Trophoblast cell (in vitro differentiated cells and primary cell): ENCODE data around the gene ABCG4.
"Not testable (repeated sequence)": the region's sequence is repeated elsewhere in the genome, so short reads cannot be mapped to it uniquely, and the experiment has no call there.

Experiments used
- DNase-seq, 2 donors: peaks; one replicate each; pipeline ENCODE4 v3.0.0-alpha.2; 2016
- H2AFZ ChIP-seq: 2 replicates; pipeline ENCODE4 v1.6.1; 2013; ENCODE audit warnings: low read length, moderate library complexity, mild to moderate bottlenecking; ENCODE audit not compliant: insufficient read depth, poor library complexity
- H2AK5ac ChIP-seq: 2 replicates; pipeline ENCODE4 v1.6.1; 2013; ENCODE audit warnings: mild to moderate bottlenecking, low read length
- H2BK120ac ChIP-seq: 2 replicates; pipeline ENCODE4 v1.6.1; 2013; ENCODE audit warnings: low read length, mild to moderate bottlenecking, moderate library complexity; ENCODE audit not compliant: insufficient read depth, poor library complexity
- H2BK12ac ChIP-seq: 2 replicates; pipeline ENCODE4 v1.6.1; 2013; ENCODE audit warnings: mild to moderate bottlenecking, low read length, moderate library complexity
- H2BK5ac ChIP-seq: 2 replicates; pipeline ENCODE4 v1.6.1; 2013; ENCODE audit warnings: low read length, low read depth, moderate library complexity, mild to moderate bottlenecking; ENCODE audit not compliant: poor library complexity
- H3K14ac ChIP-seq: 2 replicates; pipeline ENCODE4 v1.6.1; 2013; ENCODE audit warnings: mild to moderate bottlenecking, low read length
- H3K18ac ChIP-seq: 2 replicates; pipeline ENCODE4 v1.6.1; 2013; ENCODE audit warnings: mild to moderate bottlenecking, low read length
- H3K23ac ChIP-seq: 2 replicates; pipeline ENCODE4 v1.6.1; 2013; ENCODE audit warnings: low read length
- H3K27ac ChIP-seq: 2 replicates; pipeline ENCODE4 v1.5.1; 2013; ENCODE audit warnings: low read depth, mild to moderate bottlenecking, inconsistent platforms, low read length, moderate library complexity
- H3K27me3 ChIP-seq: 2 replicates; pipeline ENCODE4 v1.6.1; 2013; ENCODE audit warnings: inconsistent platforms, mild to moderate bottlenecking, low read length, moderate library complexity; ENCODE audit not compliant: insufficient read depth
- H3K36me3 ChIP-seq, 2 experiments: 1 replicate in 1 of 2; 2 replicates in 1 of 2; pipeline ENCODE4 v1.6.1; 2013; ENCODE audit warnings: low read length in 2 of 2, mild to moderate bottlenecking in 2 of 2, moderate library complexity in 1 of 2; ENCODE audit not compliant: insufficient read depth in 2 of 2, control insufficient read depth in 1 of 2
- H3K4ac ChIP-seq: 2 replicates; pipeline ENCODE4 v1.6.1; 2013; ENCODE audit warnings: low read depth, mild to moderate bottlenecking, low read length, moderate library complexity
- H3K4me1 ChIP-seq, 2 experiments: 1 replicate in 1 of 2; 2 replicates in 1 of 2; pipeline ENCODE4 v1.6.1; 2013; ENCODE audit warnings: low read length in 2 of 2, mild to moderate bottlenecking in 2 of 2, moderate library complexity in 1 of 2; ENCODE audit not compliant: insufficient read depth in 2 of 2, control insufficient read depth in 1 of 2
- H3K4me2 ChIP-seq: 2 replicates; pipeline ENCODE4 v1.6.1; 2013; ENCODE audit warnings: inconsistent platforms, mild to moderate bottlenecking, low read length, moderate library complexity
- H3K4me3 ChIP-seq: 2 replicates; pipeline ENCODE4 v1.5.1; 2013; ENCODE audit warnings: mild to moderate bottlenecking, low read depth, low read length, inconsistent platforms
- H3K79me1 ChIP-seq: one replicate; pipeline ENCODE4 v1.6.1; 2013; ENCODE audit warnings: low read length
- H3K79me2 ChIP-seq: 2 replicates; pipeline ENCODE4 v1.6.1; 2013; ENCODE audit warnings: low read length, mild to moderate bottlenecking; ENCODE audit not compliant: control insufficient read depth, insufficient read depth, poor library complexity
- H3K9ac ChIP-seq: 2 replicates; pipeline ENCODE4 v1.6.1; 2013; ENCODE audit warnings: mild to moderate bottlenecking, low read length
- H3K9me3 ChIP-seq: 2 replicates; pipeline ENCODE4 v1.6.1; 2013; ENCODE audit warnings: low read depth, mild to moderate bottlenecking, control low read depth, inconsistent platforms, low read length; ENCODE audit not compliant: insufficient read depth
- H4K12ac ChIP-seq: 2 replicates; pipeline ENCODE4 v1.6.1; 2013; ENCODE audit warnings: low read depth, mild to moderate bottlenecking, low read length, moderate library complexity
- H4K8ac ChIP-seq: 2 replicates; pipeline ENCODE4 v1.6.1; 2013; ENCODE audit warnings: low read depth, mild to moderate bottlenecking, low read length, moderate library complexity
- H4K91ac ChIP-seq: one replicate; pipeline ENCODE4 v1.6.1; 2013; ENCODE audit warnings: low read depth, mild to moderate bottlenecking, low read length, moderate library complexity
- WGBS: extraction: QIAGEN DNeasy Blood & Tissue Kit; methylation state at CpG from one replicate; pipeline ENCODE4 v1.1.7; 2013; ENCODE audit warnings: missing lambda C conversion rate; ENCODE audit not compliant: insufficient read length, insufficient coverage; ENCODE audit errors: extremely low coverage; 5-methylcytosine and 5-hydroxymethylcytosine counted together

Gene ABCG4

DNA sequence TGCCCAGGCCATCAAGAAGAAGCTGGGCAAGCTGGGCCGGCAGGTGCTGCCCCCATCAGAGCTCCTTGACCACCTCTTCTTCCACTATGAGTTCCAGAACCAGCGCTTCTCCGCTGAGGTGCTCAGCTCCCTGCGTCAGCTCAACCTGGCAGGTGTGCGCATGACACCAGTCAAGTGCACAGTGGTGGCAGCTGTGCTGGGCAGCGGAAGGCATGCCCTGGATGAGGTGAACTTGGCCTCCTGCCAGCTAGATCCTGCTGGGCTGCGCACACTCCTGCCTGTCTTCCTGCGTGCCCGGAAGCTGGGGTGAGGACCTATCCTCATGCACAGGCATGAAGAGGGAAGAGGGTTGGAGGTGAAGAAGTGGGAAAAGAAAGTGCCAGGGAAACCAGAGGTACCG, 31.1 kb downstream of the ABCG4 start:
- Histone ChIP-seq H2AK5ac (no peak overlapping the region), H2BK120ac (no peak overlapping the region), H3K14ac (no peak overlapping the region), H4K91ac (no peak overlapping the region), H3K23ac (no peak overlapping the region), H3K4ac (no peak overlapping the region), H2BK5ac (no peak overlapping the region), H2AFZ (no peak overlapping the region), H3K4me3 (no peak overlapping the region), H3K36me3 (no peaks in the 10 kb centered on the region), H3K9ac (no peak overlapping the region), H3K27me3 (no peaks in the 10 kb centered on the region), H3K79me2 (no peaks in the 10 kb centered on the region), H4K8ac (no peak overlapping the region), H3K4me2 (no peak overlapping the region), H4K12ac (no peak overlapping the region), H2BK12ac (no peak overlapping the region), H3K79me1 (no peaks in the 10 kb centered on the region), H3K18ac (no peak overlapping the region), H3K27ac (no peak overlapping the region), H3K4me1 (peaks cover 0 to under 1% of the 10 kb centered on the region in 2 experiments), H3K9me3 (peaks cover 4% of the 10 kb centered on the region)
- no CpG with 5 or more reads among the region's 10 CpGs for WGBS
- DNase-seq: no peak

DNA sequence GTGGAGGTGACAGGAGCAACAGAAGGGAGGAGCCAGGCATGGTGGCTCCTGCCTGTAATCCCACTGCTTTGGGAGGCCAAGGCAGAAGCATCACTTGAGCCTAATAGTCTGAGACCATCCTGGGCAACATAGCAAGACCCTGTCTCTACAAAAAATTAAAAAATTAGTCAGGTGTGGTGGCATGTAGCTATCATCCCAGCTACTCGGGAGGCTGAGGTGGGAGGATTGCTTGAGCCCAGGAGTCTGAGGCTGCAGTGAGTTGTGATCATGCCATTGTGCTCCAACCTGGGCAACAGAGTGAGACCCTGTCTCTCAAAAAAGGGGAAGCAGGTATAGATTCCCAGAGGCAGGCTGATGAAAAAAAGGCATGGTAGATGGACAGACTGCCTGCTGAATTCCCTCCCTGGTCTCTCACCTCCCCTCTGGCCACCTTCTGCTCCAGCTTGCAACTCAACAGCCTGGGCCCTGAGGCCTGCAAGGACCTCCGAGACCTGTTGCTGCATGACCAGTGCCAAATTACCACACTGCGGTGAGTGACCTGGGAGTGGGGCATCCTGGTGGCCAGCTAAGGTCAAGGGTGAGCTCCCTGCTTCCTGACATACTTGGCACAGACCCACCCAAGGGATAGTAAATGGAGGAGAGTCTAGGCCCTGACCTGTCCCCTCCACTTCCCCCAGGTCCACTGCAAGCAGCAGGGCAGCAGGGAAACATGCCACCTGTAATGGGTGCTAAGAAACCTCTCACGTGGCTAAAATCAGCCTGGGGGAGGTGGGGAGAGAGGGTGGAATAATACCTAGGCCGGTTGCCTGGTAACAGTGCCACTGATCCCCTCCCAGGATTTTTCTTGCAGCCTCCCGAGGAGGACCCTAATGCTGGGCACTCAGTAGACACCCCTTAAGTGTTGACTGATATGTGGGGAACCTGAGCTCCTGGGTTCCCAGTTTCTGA, 32.2 kb downstream of the ABCG4 start:
- Histone ChIP-seq H2BK12ac (no peak overlapping the region), H3K4me2 (no peak overlapping the region), H3K4ac (no peak overlapping the region), H4K12ac (no peak overlapping the region), H3K79me2 (no peaks in the 10 kb centered on the region), H3K23ac (no peak overlapping the region), H2AK5ac (no peak overlapping the region), H3K4me1 (no peaks in the 10 kb centered on the region), H4K8ac (no peak overlapping the region), H2BK5ac (no peak overlapping the region), H4K91ac (no peak overlapping the region), H3K79me1 (no peaks in the 10 kb centered on the region), H2BK120ac (no peak overlapping the region), H3K27me3 (no peaks in the 10 kb centered on the region), H3K27ac (no peak overlapping the region), H3K4me3 (no peak overlapping the region), H3K9me3 (peaks cover 4% of the 10 kb centered on the region), H3K18ac (no peak overlapping the region), H2AFZ (no peak overlapping the region), H3K9ac (no peak overlapping the region), H3K14ac (no peak overlapping the region), H3K36me3 (no peaks in the 10 kb centered on the region)
- no peak for DNase-seq
- no CpG with 5 or more reads among the region's 6 CpGs for WGBS

DNA sequence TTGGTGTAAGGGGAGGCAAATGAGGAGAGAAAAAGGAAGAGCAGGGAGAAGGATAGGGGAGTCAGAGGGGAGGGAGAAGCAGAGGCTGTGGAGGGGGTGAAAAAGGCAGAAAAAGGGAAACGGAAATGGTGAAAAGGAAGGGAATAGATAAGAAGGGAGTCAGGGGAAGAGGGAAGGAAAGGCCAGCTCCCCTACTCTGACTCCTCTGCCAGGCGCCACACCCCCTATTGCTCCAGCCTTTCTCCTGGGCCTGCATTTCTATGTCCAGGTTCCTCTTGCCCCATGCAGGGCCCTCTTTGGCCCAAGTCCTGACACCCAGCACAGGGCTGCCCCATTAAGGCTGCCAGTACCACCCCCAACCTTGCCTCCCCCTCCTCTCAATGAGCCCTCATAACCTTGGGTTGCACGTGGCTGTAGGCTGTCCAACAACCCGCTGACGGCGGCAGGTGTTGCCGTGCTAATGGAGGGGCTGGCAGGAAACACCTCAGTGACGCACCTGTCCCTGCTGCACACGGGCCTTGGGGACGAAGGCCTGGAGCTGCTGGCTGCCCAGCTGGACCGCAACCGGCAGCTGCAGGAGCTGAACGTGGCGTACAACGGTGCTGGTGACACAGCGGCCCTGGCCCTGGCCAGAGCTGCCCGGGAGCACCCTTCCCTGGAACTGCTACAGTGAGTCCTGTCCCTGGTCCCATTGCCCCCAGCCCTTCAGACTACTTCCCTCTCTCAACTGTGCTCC, 33.0 kb downstream of the ABCG4 start:
- H3K4ac ChIP-seq: no peak overlapping the region
- H4K8ac ChIP-seq: no peak overlapping the region
- H2AFZ ChIP-seq: no peak overlapping the region
- H3K9ac ChIP-seq: no peak overlapping the region
- no peak overlapping the region for H2BK12ac ChIP-seq
- H3K14ac ChIP-seq: no peak overlapping the region
- H3K79me2 ChIP-seq: no peaks in the 10 kb centered on the region
- no peak overlapping the region for H3K4me3 ChIP-seq
- H3K27ac ChIP-seq: no peak overlapping the region
- H4K91ac ChIP-seq: no peak overlapping the region
- H3K23ac ChIP-seq: no peak overlapping the region
- no peak overlapping the region for H2AK5ac ChIP-seq
- 100% methylated on average over 1 of the region's 17 CpGs for WGBS
- no peak overlapping the region for H3K18ac ChIP-seq
- no peaks in the 10 kb centered on the region for H3K4me1 ChIP-seq
- no peak overlapping the region for H2BK120ac ChIP-seq
- H3K36me3 ChIP-seq: no peaks in the 10 kb centered on the region
- H3K27me3 ChIP-seq: no peaks in the 10 kb centered on the region
- no peak overlapping the region for H4K12ac ChIP-seq
- no peak overlapping the region for H3K4me2 ChIP-seq
- DNase-seq: no peak
- H3K9me3 ChIP-seq: peaks cover 4% of the 10 kb centered on the region
- no peak overlapping the region for H2BK5ac ChIP-seq
- no peaks in the 10 kb centered on the region for H3K79me1 ChIP-seq

DNA sequence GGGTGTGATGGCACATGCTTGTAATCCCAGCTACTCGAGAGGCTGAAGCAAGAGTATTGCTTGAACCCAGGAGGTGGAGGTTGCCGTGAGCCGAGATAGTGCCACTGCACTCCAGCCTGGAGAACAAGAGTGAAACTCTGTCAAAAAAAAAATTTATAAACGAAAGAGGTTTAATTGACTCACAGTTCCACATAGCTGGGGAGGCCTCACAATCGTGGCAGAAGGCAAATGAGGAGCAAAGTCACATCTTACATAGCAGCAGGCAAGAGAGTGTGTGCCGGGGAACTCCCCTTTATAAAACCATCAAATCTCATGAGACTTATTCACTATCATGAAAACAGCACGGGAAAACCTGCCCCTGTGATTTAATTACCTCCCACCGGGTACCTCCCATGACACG, 35.5 kb downstream of the ABCG4 start:
- not testable (repeated sequence) for H3K23ac ChIP-seq, H2BK120ac ChIP-seq, H3K18ac ChIP-seq, H4K12ac ChIP-seq, H3K4me2 ChIP-seq, H3K79me1 ChIP-seq, H4K8ac ChIP-seq, H3K4me1 ChIP-seq, H3K79me2 ChIP-seq, H3K4ac ChIP-seq, H2AFZ ChIP-seq, H2BK5ac ChIP-seq, H3K9me3 ChIP-seq, H3K14ac ChIP-seq, H4K91ac ChIP-seq, H2BK12ac ChIP-seq, DNase-seq, H3K27ac ChIP-seq, H2AK5ac ChIP-seq, H3K36me3 ChIP-seq, H3K9ac ChIP-seq, H3K4me3 ChIP-seq, H3K27me3 ChIP-seq
- no CpG with 5 or more reads among the region's 9 CpGs for WGBS
